B cell (primary cell): ENCODE results near the gene ADIG.

Source experiments
- EZH2 ChIP-seq: IDR thresholded peaks from 2 replicates; pipeline ENCODE4 v1.6.1; 2012; ENCODE audit warnings: borderline replicate concordance, low read depth, mild to moderate bottlenecking, moderate library complexity, low read length; ENCODE audit not compliant: insufficient read depth, poor library complexity, severe bottlenecking
- TF ChIP-seq, protein P1 (sequence below): fragments of 200-600 bp; IDR thresholded peaks from one replicate; pipeline ENCODE4 v1.8.0; 2022; ENCODE audit warnings: antibody characterized with exemption, mild to moderate bottlenecking

DNA sequence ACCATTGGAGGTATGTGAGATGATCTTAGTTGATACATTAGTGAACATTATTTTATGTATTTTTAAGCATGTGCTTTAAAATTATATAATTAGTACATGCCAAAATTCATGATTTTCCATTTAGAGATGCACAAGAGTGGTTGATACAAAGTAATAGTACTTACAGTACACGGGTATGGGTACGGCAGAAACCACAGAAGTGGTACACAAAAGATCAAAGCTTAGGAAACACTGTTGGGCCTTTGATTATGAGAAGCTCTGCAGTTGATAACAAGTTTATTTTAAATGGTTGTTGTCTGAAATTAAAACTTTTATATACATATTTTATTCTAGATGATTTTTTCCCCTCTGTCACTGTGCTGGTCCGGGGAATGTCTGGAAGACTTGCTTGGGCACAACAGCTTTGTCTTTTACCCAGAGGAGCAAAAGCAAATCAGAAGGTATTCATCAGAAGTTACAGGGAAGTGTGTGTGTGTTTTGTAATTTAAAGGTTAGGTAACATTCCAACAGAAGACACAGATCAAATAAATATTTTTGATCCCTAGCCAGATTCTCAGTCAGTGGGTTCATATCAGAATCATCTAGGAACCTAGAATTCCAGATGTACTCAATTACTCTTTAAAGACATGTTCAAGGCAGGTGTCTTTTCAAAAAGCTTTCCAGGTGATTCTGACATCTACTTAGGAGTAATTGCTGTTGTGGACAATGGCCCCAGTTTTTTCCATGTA lies 32.5 kb upstream of the ADIG start:
- TF ChIP-seq, protein P1, sequence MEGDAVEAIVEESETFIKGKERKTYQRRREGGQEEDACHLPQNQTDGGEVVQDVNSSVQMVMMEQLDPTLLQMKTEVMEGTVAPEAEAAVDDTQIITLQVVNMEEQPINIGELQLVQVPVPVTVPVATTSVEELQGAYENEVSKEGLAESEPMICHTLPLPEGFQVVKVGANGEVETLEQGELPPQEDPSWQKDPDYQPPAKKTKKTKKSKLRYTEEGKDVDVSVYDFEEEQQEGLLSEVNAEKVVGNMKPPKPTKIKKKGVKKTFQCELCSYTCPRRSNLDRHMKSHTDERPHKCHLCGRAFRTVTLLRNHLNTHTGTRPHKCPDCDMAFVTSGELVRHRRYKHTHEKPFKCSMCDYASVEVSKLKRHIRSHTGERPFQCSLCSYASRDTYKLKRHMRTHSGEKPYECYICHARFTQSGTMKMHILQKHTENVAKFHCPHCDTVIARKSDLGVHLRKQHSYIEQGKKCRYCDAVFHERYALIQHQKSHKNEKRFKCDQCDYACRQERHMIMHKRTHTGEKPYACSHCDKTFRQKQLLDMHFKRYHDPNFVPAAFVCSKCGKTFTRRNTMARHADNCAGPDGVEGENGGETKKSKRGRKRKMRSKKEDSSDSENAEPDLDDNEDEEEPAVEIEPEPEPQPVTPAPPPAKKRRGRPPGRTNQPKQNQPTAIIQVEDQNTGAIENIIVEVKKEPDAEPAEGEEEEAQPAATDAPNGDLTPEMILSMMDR = no peak
- TF ChIP-seq EZH2 = no peak
